Activated CD4-positive, alpha-beta memory T cell treated with anti-CD3 and anti-CD28 coated beads for 36 hours (primary cell): ENCODE data around the gene YARS2. TPM values are rescaled to one million over a fixed set of nuclear protein-coding genes. Genes with fewer than 3 reads are reported as not detected.
"Not testable (repeated sequence)": the region's sequence is repeated elsewhere in the genome, so short reads cannot be mapped to it uniquely, and the experiment has no call there.

Source experiments
- CTCF ChIA-PET: fragments of 350-600 bp; sonication (Branson Sonifier 250); formaldehyde crosslinking; loops from one replicate; lab custom pipeline; 2021; ENCODE audit warnings: antibody characterized with exemption, inconsistent platforms; lab: Charles Lee
- POLR2A ChIA-PET: fragments of 350-600 bp; sonication (Branson Sonifier 250); formaldehyde crosslinking; loops from one replicate; lab custom pipeline; 2021; ENCODE audit warnings: antibody characterized with exemption; lab: Charles Lee
- DNase-seq: peaks from one replicate; pipeline ENCODE4 v3.0.0-alpha.2; 2020
- H3K27ac Mint-ChIP-seq: one replicate; pipeline ENCODE4 v1.8.0; 2021; ENCODE audit warnings: mixed read lengths
- H3K27me3 Mint-ChIP-seq: one replicate; pipeline ENCODE4 v1.8.0; 2021; ENCODE audit warnings: mixed read lengths
- H3K36me3 Mint-ChIP-seq: one replicate; pipeline ENCODE4 v1.8.0; 2021; ENCODE audit warnings: mixed read lengths
- H3K4me1 Mint-ChIP-seq: one replicate; pipeline ENCODE4 v1.8.0; 2021; ENCODE audit warnings: low read depth, mixed read lengths
- H3K4me3 Mint-ChIP-seq: one replicate; pipeline ENCODE4 v1.8.0; 2021; ENCODE audit warnings: mild to moderate bottlenecking, mixed read lengths
- H3K9me3 Mint-ChIP-seq: one replicate; pipeline ENCODE4 v1.8.0; 2021; ENCODE audit warnings: mixed read lengths
- intact Hi-C: fragments of 100-400 bp; cut with micrococcal nuclease; formaldehyde crosslinking; loops from one replicate; pipeline ENCODE4 v1.15.1; 2023
- total RNA-seq, 2 experiments: library from RNA; stranded (reverse); gene quantifications; one replicate each; pipeline ENCODE4 v1.2.3, GENCODE V29; 2021

YARS2 gene
- total RNA-seq, 2 experiments from 2014 or later, result 23.1 to 28.4 TPM

- no peak for DNase-seq
- H3K36me3 Mint-ChIP-seq, result peaks cover 35% of the 10 kb centered on the region
- intact Hi-C loops, result no loop called here
- H3K9me3 Mint-ChIP-seq, result no peaks in the 10 kb centered on the region
- POLR2A ChIA-PET, result no interaction called here
- H3K4me1 Mint-ChIP-seq, result peaks cover 15% of the 10 kb centered on the region
- no peaks in the 10 kb centered on the region for H3K27me3 Mint-ChIP-seq
- no peak overlapping the region for H3K27ac Mint-ChIP-seq
- H3K4me3 Mint-ChIP-seq, result no peak overlapping the region
- CTCF ChIA-PET, result interaction anchor here (5.9 kb wide), 1 partner anchor 13 kb away, joined by 29 read pairs; the partner anchor contains the start of gene YARS2
Observed at GRCh38 chr12:32742133-32742532, 13.6 kb downstream of the YARS2 start.

GRCh38 chr12:32739279-32739678 lies 16.4 kb downstream of the YARS2 start:
- Mint-ChIP-seq H3K9me3 (no peaks in the 10 kb centered on the region), H3K27ac (no peak overlapping the region), H3K36me3 (peaks cover 30% of the 10 kb centered on the region), H3K4me1 (peaks cover 8% of the 10 kb centered on the region), H3K27me3 (no peaks in the 10 kb centered on the region), H3K4me3 (no peak overlapping the region)
- intact Hi-C loops, result no loop called here
- ChIA-PET POLR2A (no interaction called here), CTCF (no interaction called here)
- no peak for DNase-seq

GRCh38 chr12:32737715-32738114 lies 18.0 kb downstream of the YARS2 start:
- Mint-ChIP-seq H3K4me3 (no peak overlapping the region), H3K9me3 (no peaks in the 10 kb centered on the region), H3K27me3 (no peaks in the 10 kb centered on the region), H3K4me1 (peaks cover 1% of the 10 kb centered on the region), H3K36me3 (peaks cover 26% of the 10 kb centered on the region), H3K27ac (no peak overlapping the region)
- no peak for DNase-seq
- ChIA-PET CTCF (no interaction called here), POLR2A (interaction anchor here (0.7 kb wide), 1 partner anchor 9 kb away, joined by 3 read pairs; no protein-coding TSS in a partner anchor)
- intact Hi-C loops, result no loop called here

GRCh38 chr12:32736445-32736844 lies 19.3 kb downstream of the YARS2 start:
- Mint-ChIP-seq H3K27ac (no peak overlapping the region), H3K4me3 (no peak overlapping the region), H3K27me3 (no peaks in the 10 kb centered on the region), H3K4me1 (peaks cover 1% of the 10 kb centered on the region), H3K9me3 (no peaks in the 10 kb centered on the region), H3K36me3 (peaks cover 30% of the 10 kb centered on the region)
- ChIA-PET POLR2A (no interaction called here), CTCF (interaction anchor here (1.2 kb wide), 1 partner anchor 18 kb away, joined by 5 read pairs; no protein-coding TSS in a partner anchor)
- intact Hi-C loops, result no loop called here
- DNase-seq, result no peak

- intact Hi-C loops, result no loop called here
- H3K27ac Mint-ChIP-seq, result no peak overlapping the region
- H3K4me3 Mint-ChIP-seq, result no peak overlapping the region
- no peaks in the 10 kb centered on the region for H3K9me3 Mint-ChIP-seq
- POLR2A ChIA-PET, result no interaction called here
- H3K27me3 Mint-ChIP-seq, result no peaks in the 10 kb centered on the region
- peaks cover 1% of the 10 kb centered on the region for H3K4me1 Mint-ChIP-seq
- peaks cover 32% of the 10 kb centered on the region for H3K36me3 Mint-ChIP-seq
- CTCF ChIA-PET, result interaction anchor here (1.5 kb wide), 1 partner anchor 19 kb away, joined by 4 read pairs; no protein-coding TSS in a partner anchor
- no peak for DNase-seq
Observed at GRCh38 chr12:32734952-32735351, 20.7 kb downstream of the YARS2 start.

GRCh38 chr12:32727237-32727636 lies 28.5 kb downstream of the YARS2 start:
- Mint-ChIP-seq H3K27me3 (no peaks in the 10 kb centered on the region), H3K36me3 (peaks cover 29% of the 10 kb centered on the region), H3K4me1 (no peaks in the 10 kb centered on the region), H3K27ac (peak overlapping the region; percentile 18), H3K4me3 (no peak overlapping the region), H3K9me3 (no peaks in the 10 kb centered on the region)
- intact Hi-C loops, result no loop called here
- ChIA-PET CTCF (no interaction called here), POLR2A (interaction anchor here (0.5 kb wide), 1 partner anchor 28 kb away, joined by 3 read pairs; no protein-coding TSS in a partner anchor)
- no peak for DNase-seq

- ChIA-PET CTCF (interaction anchor here (1.0 kb wide), 1 partner anchor 29 kb away, joined by 3 read pairs; no protein-coding TSS in a partner anchor), POLR2A (interaction anchor here (0.7 kb wide), 1 partner anchor 619 kb away, joined by 3 read pairs; no protein-coding TSS in a partner anchor)
- intact Hi-C loops, result no loop called here
- Mint-ChIP-seq H3K4me1 (no peaks in the 10 kb centered on the region), H3K4me3 (no peak overlapping the region), H3K27ac (no peak overlapping the region), H3K9me3 (no peaks in the 10 kb centered on the region), H3K36me3 (peaks cover 28% of the 10 kb centered on the region), H3K27me3 (no peaks in the 10 kb centered on the region)
- no peak for DNase-seq
Observed at GRCh38 chr12:32726286-32726685, 29.4 kb downstream of the YARS2 start.

GRCh38 chr12:32725308-32725707 lies 30.4 kb downstream of the YARS2 start:
- intact Hi-C loops, H3K4me3 Mint-ChIP-seq, DNase-seq, H3K27ac Mint-ChIP-seq, H3K4me1 Mint-ChIP-seq, H3K9me3 Mint-ChIP-seq, POLR2A ChIA-PET, H3K27me3 Mint-ChIP-seq: not testable (repeated sequence)
- H3K36me3 Mint-ChIP-seq, result peaks cover 25% of the 10 kb centered on the region
- CTCF ChIA-PET, result interaction anchor here (1.3 kb wide), 1 partner anchor 29 kb away, joined by 3 read pairs; no protein-coding TSS in a partner anchor

GRCh38 chr12:32718926-32719325 lies 36.8 kb downstream of the YARS2 start:
- CTCF ChIA-PET, result interaction anchor here (2.4 kb wide), 1 partner anchor 36 kb away, joined by 6 read pairs; the partner anchor contains the start of gene YARS2
- H3K4me3 Mint-ChIP-seq, result no peak overlapping the region
- intact Hi-C loops, result no loop called here
- peaks cover 3% of the 10 kb centered on the region for H3K4me1 Mint-ChIP-seq
- no peak for DNase-seq
- no peaks in the 10 kb centered on the region for H3K9me3 Mint-ChIP-seq
- H3K27ac Mint-ChIP-seq, result no peak overlapping the region
- H3K36me3 Mint-ChIP-seq, result peaks cover 15% of the 10 kb centered on the region
- POLR2A ChIA-PET, result no interaction called here
- no peaks in the 10 kb centered on the region for H3K27me3 Mint-ChIP-seq

GRCh38 chr12:32714772-32715171 lies 40.9 kb downstream of the YARS2 start:
- peaks cover 18% of the 10 kb centered on the region for H3K36me3 Mint-ChIP-seq
- POLR2A ChIA-PET, result no interaction called here
- no peak for DNase-seq
- CTCF ChIA-PET, result no interaction called here
- H3K4me1 Mint-ChIP-seq, result peaks cover 3% of the 10 kb centered on the region
- intact Hi-C loops, result no loop called here
- H3K27ac Mint-ChIP-seq, result no peak overlapping the region
- H3K27me3 Mint-ChIP-seq, result no peaks in the 10 kb centered on the region
- no peaks in the 10 kb centered on the region for H3K9me3 Mint-ChIP-seq
- H3K4me3 Mint-ChIP-seq, result no peak overlapping the region

GRCh38 chr12:32708926-32709325 lies 46.8 kb downstream of the YARS2 start:
- no peak overlapping the region for H3K27ac Mint-ChIP-seq
- intact Hi-C loops, result no loop called here
- DNase-seq, result no peak
- no peak overlapping the region for H3K4me3 Mint-ChIP-seq
- ChIA-PET POLR2A (no interaction called here), CTCF (no interaction called here)
- H3K27me3 Mint-ChIP-seq, result no peaks in the 10 kb centered on the region
- H3K9me3 Mint-ChIP-seq, result no peaks in the 10 kb centered on the region
- peaks cover 6% of the 10 kb centered on the region for H3K4me1 Mint-ChIP-seq
- H3K36me3 Mint-ChIP-seq, result peaks cover 13% of the 10 kb centered on the region

- no peak overlapping the region for H3K4me3 Mint-ChIP-seq
- H3K27ac Mint-ChIP-seq, result no peak overlapping the region
- H3K36me3 Mint-ChIP-seq, result peaks cover 8% of the 10 kb centered on the region
- intact Hi-C loops, result no loop called here
- ChIA-PET CTCF (interaction anchor here (0.7 kb wide), 1 partner anchor 243 kb away, joined by 3 read pairs; no protein-coding TSS in a partner anchor), POLR2A (no interaction called here)
- H3K9me3 Mint-ChIP-seq, result no peaks in the 10 kb centered on the region
- no peak for DNase-seq
- no peaks in the 10 kb centered on the region for H3K27me3 Mint-ChIP-seq
- peaks cover 6% of the 10 kb centered on the region for H3K4me1 Mint-ChIP-seq
Observed at GRCh38 chr12:32706335-32707024, 49.2 kb downstream of the YARS2 start.
